GM19023 (cell line): ENCODE data around the gene MTCH2.
"Not testable (repeated sequence)": the region's sequence is repeated elsewhere in the genome, so short reads cannot be mapped to it uniquely, and the experiment has no call there.

Experiments used
- ATAC-seq: cut with Tn5 transposase; IDR thresholded peaks from one replicate; pipeline ENCODE4 v1.9.1; 2021; ENCODE audit warnings: mild to moderate bottlenecking, moderate library complexity; ENCODE audit not compliant: unreplicated experiment

The MTCH2 gene

GRCh38 chr11:47642099-47642855 lies at the start of gene MTCH2:
Gene MTCH2 (minus strand): TSS chr11:47642559. CDS start chr11:47642465, 94 bp downstream.
- peak; percentile 90 for ATAC-seq

GRCh38 chr11:47691979-47692378 lies 49.6 kb upstream of the MTCH2 start:
- no peak for ATAC-seq

GRCh38 chr11:47689480-47689879 lies 47.1 kb upstream of the MTCH2 start:
- ATAC-seq: no peak

- no peak for ATAC-seq
Measured at GRCh38 chr11:47688991-47689390, 46.6 kb upstream of the MTCH2 start.

- no peak for ATAC-seq
Measured at GRCh38 chr11:47688111-47688510, 45.8 kb upstream of the MTCH2 start.

GRCh38 chr11:47686704-47687103 lies 44.3 kb upstream of the MTCH2 start:
- ATAC-seq: not testable (repeated sequence)

- ATAC-seq: no peak
Measured at GRCh38 chr11:47686151-47686550, 43.8 kb upstream of the MTCH2 start.

GRCh38 chr11:47675851-47676250 lies 33.5 kb upstream of the MTCH2 start:
- no peak for ATAC-seq

GRCh38 chr11:47672283-47672730 lies 29.9 kb upstream of the MTCH2 start:
- ATAC-seq: no peak

- no peak for ATAC-seq
Measured at GRCh38 chr11:47669856-47670255, 27.5 kb upstream of the MTCH2 start.

GRCh38 chr11:47668665-47669064 lies 26.3 kb upstream of the MTCH2 start:
- ATAC-seq: no peak

- no peak for ATAC-seq
Measured at GRCh38 chr11:47667555-47667954, 25.2 kb upstream of the MTCH2 start.

- ATAC-seq: no peak
Measured at GRCh38 chr11:47667135-47667534, 24.8 kb upstream of the MTCH2 start.

GRCh38 chr11:47664936-47665335 lies 22.6 kb upstream of the MTCH2 start:
- ATAC-seq: not testable (repeated sequence)

GRCh38 chr11:47661245-47661644 lies 18.9 kb upstream of the MTCH2 start:
- ATAC-seq: no peak

GRCh38 chr11:47659276-47659675 lies 16.9 kb upstream of the MTCH2 start:
- ATAC-seq: no peak

- no peak for ATAC-seq
Measured at GRCh38 chr11:47656260-47656885, 14.0 kb upstream of the MTCH2 start.

GRCh38 chr11:47651818-47652469 lies 9.6 kb upstream of the MTCH2 start:
- no peak for ATAC-seq

- no peak for ATAC-seq
Measured at GRCh38 chr11:47649276-47649675, 6.9 kb upstream of the MTCH2 start.

GRCh38 chr11:47646019-47646418 lies 3.7 kb upstream of the MTCH2 start:
- no peak for ATAC-seq

GRCh38 chr11:47645500-47645899 lies 3.1 kb upstream of the MTCH2 start:
- no peak for ATAC-seq

GRCh38 chr11:47641600-47642098 lies 710 bp downstream of the MTCH2 start:
- ATAC-seq: no peak
